HFF-Myc (cell line): ENCODE measurements around the gene BICD1.

Experiments
- DNase-seq: peaks from one replicate; pipeline ENCODE4 v3.0.0-alpha.2; 2011; ENCODE audit warnings: low read depth; ENCODE audit errors: extremely low read depth
- H3K4me3 ChIP-seq: replicated peaks from 2 replicates; pipeline ENCODE4 v1.5.1; 2011; ENCODE audit warnings: low read depth, mild to moderate bottlenecking, control low read depth, low read length
- TF ChIP-seq, protein P1 (sequence below): IDR thresholded peaks from 2 replicates; pipeline ENCODE4 v1.5.1; 2012; ENCODE audit warnings: mild to moderate bottlenecking, low read depth, low read length, control low read depth; ENCODE audit errors: missing control alignments

Gene BICD1

DNA sequence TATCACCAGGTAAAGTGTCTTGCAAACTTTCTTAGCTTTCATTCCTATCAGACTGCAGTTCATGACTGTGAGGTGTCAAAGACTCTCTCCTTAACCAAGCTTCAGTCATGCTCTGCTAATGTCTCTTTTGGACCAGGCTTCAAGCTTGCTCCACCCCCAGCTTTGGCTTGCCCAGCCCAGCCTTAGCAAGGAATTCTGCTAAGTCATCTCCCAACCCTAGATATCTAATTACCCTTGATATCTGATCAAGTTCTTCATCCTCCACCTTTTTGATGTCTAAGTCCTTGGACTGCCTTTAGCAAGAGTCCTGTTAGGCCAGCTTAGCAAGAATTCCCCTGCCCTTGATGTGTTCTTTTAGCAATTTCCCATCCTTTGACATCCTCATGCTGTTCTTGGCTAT, 183.8 kb downstream of the BICD1 start:
- TF ChIP-seq, protein P1, sequence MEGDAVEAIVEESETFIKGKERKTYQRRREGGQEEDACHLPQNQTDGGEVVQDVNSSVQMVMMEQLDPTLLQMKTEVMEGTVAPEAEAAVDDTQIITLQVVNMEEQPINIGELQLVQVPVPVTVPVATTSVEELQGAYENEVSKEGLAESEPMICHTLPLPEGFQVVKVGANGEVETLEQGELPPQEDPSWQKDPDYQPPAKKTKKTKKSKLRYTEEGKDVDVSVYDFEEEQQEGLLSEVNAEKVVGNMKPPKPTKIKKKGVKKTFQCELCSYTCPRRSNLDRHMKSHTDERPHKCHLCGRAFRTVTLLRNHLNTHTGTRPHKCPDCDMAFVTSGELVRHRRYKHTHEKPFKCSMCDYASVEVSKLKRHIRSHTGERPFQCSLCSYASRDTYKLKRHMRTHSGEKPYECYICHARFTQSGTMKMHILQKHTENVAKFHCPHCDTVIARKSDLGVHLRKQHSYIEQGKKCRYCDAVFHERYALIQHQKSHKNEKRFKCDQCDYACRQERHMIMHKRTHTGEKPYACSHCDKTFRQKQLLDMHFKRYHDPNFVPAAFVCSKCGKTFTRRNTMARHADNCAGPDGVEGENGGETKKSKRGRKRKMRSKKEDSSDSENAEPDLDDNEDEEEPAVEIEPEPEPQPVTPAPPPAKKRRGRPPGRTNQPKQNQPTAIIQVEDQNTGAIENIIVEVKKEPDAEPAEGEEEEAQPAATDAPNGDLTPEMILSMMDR: no peak
- no peak for DNase-seq
- no peak overlapping the region for H3K4me3 ChIP-seq

DNA sequence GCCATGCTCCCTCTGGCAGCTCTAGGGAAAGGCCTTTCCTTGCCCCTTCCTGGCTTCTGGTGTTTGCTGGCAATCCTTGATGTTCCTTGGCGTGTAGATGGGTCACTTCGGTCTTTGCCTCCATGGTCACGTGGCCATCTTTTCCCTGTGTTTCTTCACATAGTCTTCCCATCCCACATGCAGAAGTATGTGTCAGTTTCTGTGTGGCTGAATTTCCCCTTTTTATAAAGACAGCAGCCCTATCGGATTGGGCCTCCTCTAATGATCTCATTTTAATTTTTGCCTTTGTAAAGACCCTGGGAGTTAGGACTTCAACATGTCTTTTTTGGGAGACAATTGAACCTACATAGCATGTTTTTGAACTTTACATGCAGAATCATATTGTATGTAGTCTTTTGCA, 185.5 kb downstream of the BICD1 start:
- no peak overlapping the region for H3K4me3 ChIP-seq
- DNase-seq: no peak
- TF ChIP-seq, protein P1: no peak

DNA sequence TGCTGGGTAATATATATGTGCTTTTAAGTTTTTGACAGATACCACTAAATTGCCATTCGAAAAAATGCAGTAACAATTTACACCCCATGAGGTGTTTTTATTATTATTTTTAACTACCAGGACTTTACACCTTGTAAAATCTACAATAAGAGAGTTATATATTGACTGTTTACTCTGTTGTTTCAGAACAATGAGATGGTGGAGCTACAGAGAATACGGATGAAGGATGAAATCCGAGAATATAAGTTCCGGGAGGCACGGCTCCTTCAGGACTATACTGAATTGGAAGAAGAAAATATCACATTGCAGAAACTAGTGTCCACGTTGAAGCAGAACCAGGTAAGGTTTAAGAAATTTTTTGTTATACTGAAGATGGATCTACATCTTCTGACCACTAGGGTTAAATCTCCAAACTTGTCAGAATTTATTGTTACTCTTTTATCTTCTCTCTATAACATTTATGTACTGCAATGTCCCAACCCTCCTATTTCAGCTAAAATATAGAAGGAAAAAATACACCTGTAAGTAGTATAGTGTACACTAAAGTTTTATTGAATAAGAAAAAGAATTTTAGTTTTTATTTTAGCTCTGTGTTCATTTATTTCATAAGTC, 187.3 kb downstream of the BICD1 start:
- DNase-seq: no peak
- TF ChIP-seq, protein P1: no peak
- H3K4me3 ChIP-seq: no peak overlapping the region

DNA sequence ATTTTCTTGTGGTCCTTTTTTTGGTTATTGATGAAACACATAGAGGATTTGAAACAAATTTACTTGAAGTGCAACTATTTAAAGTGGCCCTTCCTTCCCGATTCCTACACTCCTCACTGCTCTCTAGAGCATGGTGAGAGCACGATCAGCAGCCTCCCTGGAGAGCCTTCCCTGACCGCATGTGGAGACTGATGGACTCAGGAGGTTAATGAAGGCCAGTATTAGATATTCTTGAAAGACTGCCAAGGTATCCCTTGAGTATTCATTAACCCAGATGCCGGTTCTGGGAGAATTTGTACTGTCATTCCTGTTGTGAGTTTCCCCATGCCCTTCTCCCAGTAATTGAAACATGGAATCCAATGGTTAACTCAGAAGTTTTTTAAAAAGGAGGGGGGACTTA, 189.9 kb downstream of the BICD1 start:
- DNase-seq: no peak
- TF ChIP-seq, protein P1: no peak
- no peak overlapping the region for H3K4me3 ChIP-seq

DNA sequence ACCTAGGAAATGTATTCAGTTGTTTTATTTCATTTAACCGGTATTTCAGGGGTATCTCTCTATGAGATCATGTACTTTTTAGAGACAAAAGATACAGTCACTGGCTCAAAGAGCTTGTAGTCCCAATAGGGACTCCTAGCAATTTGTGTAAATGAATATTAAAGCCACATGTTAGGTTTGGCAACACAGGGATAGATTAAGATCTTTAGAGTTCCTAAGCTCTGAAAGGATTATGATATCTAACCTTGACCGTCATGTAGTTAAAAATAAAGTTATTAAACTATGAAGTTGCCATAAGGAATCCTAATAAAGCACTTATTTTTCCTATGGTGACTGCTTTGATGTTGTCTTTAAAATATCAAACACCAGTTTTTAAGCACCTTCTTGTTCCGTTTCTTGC, 192.3 kb downstream of the BICD1 start:
- no peak overlapping the region for H3K4me3 ChIP-seq
- peak; percentile 25 for DNase-seq
- TF ChIP-seq, protein P1: no peak

DNA sequence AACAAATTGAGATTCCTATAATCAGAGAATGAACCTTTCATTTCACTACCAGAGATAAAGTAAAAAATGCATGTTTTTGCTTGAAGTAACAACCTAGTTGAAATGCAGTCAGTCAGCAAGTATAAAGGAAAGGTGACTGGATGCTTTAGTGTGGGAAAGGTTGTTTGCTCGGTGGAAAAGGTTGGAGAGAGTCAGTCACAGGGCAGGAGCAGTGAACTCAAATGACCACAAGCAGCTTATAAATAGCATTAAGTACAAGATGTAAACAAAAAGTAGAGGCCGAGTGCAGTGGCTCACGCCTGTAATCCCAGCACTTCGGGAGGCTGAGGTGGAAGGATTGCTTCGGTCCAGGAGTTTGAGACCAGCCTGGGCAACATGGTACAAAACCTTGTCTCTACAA, 194.6 kb downstream of the BICD1 start:
- DNase-seq: no peak
- TF ChIP-seq, protein P1: no peak
- no peak overlapping the region for H3K4me3 ChIP-seq
